Measurements from ENCODE around the gene C1orf52. TPM values are rescaled to one million over a fixed set of nuclear protein-coding genes. Genes with fewer than 3 reads are reported as not detected.
A peak's percentile ranks its signal among the peaks of the same experiment; 100 is the strongest.

C1orf52 gene
- total RNA-seq, 6 donors from 2014 or later, result 12.9 to 89.1 (median 17.9) TPM

- ATAC-seq (ENCODE audit: low FRiP score in 2 of 2) (no peak), DNase-seq (no peak)
- TF ChIP-seq CTCF (IDR thresholded peaks at IDR 0.05) (no peak), POLR2A (IDR thresholded peaks at IDR 0.05) (no peak), POLR2AphosphoS5 (IDR thresholded peaks at IDR 0.05) (no peak), EP300 (IDR thresholded peaks at IDR 0.05) (no peak)
- Histone ChIP-seq H3K4me1 (peaks cover 0 to 16% (median 3%) of the 10 kb centered on the region in 4 donors), H3K36me3 (no peaks in the 10 kb centered on the region), H3K4me3 (no peak overlapping the region), H3K27me3 (no peaks in the 10 kb centered on the region), H3K9me3 (no peaks in the 10 kb centered on the region), H3K27ac (no peak overlapping the region)
- WGBS, 2 donors, result 88 to 90% methylated on average over 4 of the region's 4 CpGs
Observed at GRCh38 chr1:85280636-85281035, 21.2 kb upstream of the C1orf52 start.

GRCh38 chr1:85279458-85280080 lies 20.1 kb upstream of the C1orf52 start:
- Histone ChIP-seq H3K4me3 (no peak overlapping the region), H3K27ac (peak overlapping the region; percentile 39 to 74 (median 67)), H3K9me3 (no peaks in the 10 kb centered on the region), H3K27me3 (no peaks in the 10 kb centered on the region), H3K36me3 (no peaks in the 10 kb centered on the region), H3K4me1 (peaks cover 10 to 22% (median 14%) of the 10 kb centered on the region in 4 donors)
- WGBS, 2 donors, result 69 to 75% methylated on average over 10 of the region's 10 CpGs
- ATAC-seq (ENCODE audit: low FRiP score in 2 of 2) (no peak), DNase-seq (no peak)
- TF ChIP-seq POLR2AphosphoS5 (IDR thresholded peaks at IDR 0.05), result no peak

GRCh38 chr1:85278853-85279314 lies 19.4 kb upstream of the C1orf52 start:
- ATAC-seq (ENCODE audit: low FRiP score in 2 of 2), result peak in 1 of 2 donors; percentile 31
- 14 to 20% methylated on average over 2 of the region's 2 CpGs for WGBS, 2 donors
- H3K27ac ChIP-seq, result peak overlapping the region; percentile 39 to 74 (median 67)

GRCh38 chr1:85277802-85278201 lies 18.3 kb upstream of the C1orf52 start:
- H3K4me3 ChIP-seq, result no peak overlapping the region
- no peaks in the 10 kb centered on the region for H3K36me3 ChIP-seq
- ATAC-seq (ENCODE audit: low FRiP score in 2 of 2) (no peak), DNase-seq (no peak)
- no peaks in the 10 kb centered on the region for H3K9me3 ChIP-seq
- H3K27me3 ChIP-seq, result no peaks in the 10 kb centered on the region
- no peak for TF ChIP-seq CTCF (IDR thresholded peaks at IDR 0.05)
- TF ChIP-seq POLR2A (IDR thresholded peaks at IDR 0.05), result no peak
- no peak for TF ChIP-seq EP300 (IDR thresholded peaks at IDR 0.05)
- TF ChIP-seq POLR2AphosphoS5 (IDR thresholded peaks at IDR 0.05), result no peak
- peaks cover 23 to 39% (median 28%) of the 10 kb centered on the region in 4 donors for H3K4me1 ChIP-seq
- WGBS, 2 donors, result 86 to 88% methylated on average over 4 of the region's 4 CpGs
- H3K27ac ChIP-seq, result peak overlapping the region in 2 of 4 donors; percentile 74 to 97

More at GRCh38 chr1:85278853-85279314, 19.4 kb upstream of the C1orf52 start:
- H3K9me3 ChIP-seq, result no peaks in the 10 kb centered on the region
- no peaks in the 10 kb centered on the region for H3K36me3 ChIP-seq
- TF ChIP-seq POLR2AphosphoS5 (IDR thresholded peaks at IDR 0.05), result peak; percentile 61 to 63
- TF ChIP-seq EP300 (IDR thresholded peaks at IDR 0.05), result peak in 2 of 4 donors; percentile 24 to 48
- TF ChIP-seq CTCF (IDR thresholded peaks at IDR 0.05), result no peak
- TF ChIP-seq POLR2A (IDR thresholded peaks at IDR 0.05), result no peak
- H3K27me3 ChIP-seq, result no peaks in the 10 kb centered on the region
- H3K4me3 ChIP-seq, result no peak overlapping the region
- H3K4me1 ChIP-seq, result peaks cover 17 to 28% (median 20%) of the 10 kb centered on the region in 4 donors
- peak in 1 of 2 donors; percentile 64 for DNase-seq

GRCh38 chr1:85276978-85277639 lies 17.6 kb upstream of the C1orf52 start:
- WGBS, 2 donors, result 56 to 62% methylated on average over 11 of the region's 11 CpGs
- no peaks in the 10 kb centered on the region for H3K27me3 ChIP-seq
- peaks cover 28 to 39% (median 28%) of the 10 kb centered on the region in 4 donors for H3K4me1 ChIP-seq
- ATAC-seq (ENCODE audit: low FRiP score in 2 of 2) (no peak), DNase-seq (no peak)
- H3K9me3 ChIP-seq, result no peaks in the 10 kb centered on the region
- peak overlapping the region in 3 of 4 donors; percentile 74 to 93 (median 76) for H3K4me3 ChIP-seq
- TF ChIP-seq POLR2A (IDR thresholded peaks at IDR 0.05) (peak in 1 of 4 donors; percentile 25), CTCF (IDR thresholded peaks at IDR 0.05) (no peak), POLR2AphosphoS5 (IDR thresholded peaks at IDR 0.05) (no peak)
- H3K36me3 ChIP-seq, result peaks cover 0 to 5% (median 0%) of the 10 kb centered on the region in 4 donors
- H3K27ac ChIP-seq, result peak overlapping the region; percentile 93 to 100 (median 98)

Measured in upper lobe of left lung (tissue), 6 donors.